ENCODE results near the gene CD9.
"Not testable (repeated sequence)": the region's sequence is repeated elsewhere in the genome, so short reads cannot be mapped to it uniquely, and the experiment has no call there.

CD9 gene

DNA sequence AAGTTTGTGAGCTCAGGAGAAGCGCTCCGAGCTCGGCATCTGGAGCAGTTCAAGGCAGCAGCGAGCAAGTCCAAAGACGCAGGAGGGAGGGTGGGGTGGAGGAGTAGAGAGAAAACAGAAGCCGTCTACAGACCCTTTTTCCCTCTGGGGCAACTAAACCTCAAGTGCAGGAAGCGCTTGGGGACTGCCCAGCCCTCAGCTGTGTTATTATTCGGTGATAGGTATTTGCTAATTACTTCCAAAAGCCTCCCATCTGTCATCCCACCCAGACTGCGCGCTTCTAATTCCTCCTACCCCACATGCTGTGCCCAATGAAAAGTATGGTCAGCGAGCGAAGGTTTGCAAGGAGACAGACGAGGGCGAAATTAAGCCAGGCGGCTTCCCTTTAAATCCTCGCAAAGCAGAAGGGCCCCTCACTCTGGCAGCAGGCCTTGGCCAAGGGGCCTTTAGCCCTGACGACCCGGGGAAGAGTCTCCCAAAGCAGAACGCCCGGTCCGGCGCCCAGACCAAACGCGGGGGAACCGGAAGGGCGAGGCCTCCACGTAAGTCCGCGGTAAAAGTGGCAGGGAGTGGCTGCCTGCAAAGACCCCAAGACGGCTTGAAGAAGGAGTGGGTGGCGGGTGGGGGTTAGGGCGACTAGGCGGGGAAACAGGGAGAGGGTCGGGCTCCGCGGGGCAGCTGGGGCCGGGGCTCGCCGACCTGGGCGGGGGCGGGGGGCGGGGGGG is 507 bp upstream of the CD9 start:
- no peak for DNase-seq

DNA sequence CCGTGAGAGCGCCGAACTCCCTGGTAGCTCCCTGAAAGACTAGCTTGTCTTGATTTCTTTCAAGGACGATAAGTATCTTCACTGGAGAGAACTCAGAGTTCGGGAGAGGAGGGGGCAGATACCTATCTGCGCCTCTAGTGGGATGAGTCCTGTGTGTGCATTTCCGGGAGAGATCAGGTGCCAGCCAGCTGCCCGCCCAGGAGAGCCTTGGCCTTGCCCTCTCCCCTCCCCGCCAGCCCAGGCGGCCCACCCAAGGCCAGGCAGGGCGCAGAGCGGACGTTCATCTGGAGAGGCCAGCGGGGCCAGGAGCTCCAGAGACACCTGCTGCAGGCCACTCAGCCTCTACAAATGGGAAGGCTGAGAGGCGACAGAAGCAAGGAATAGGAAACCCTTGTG is 1.0 kb downstream of the CD9 start:
- no peak for DNase-seq

GRCh38 chr12:6201826-6202225 is 1.6 kb downstream of the CD9 start:
- DNase-seq: no peak

- DNase-seq: no peak
Measured at GRCh38 chr12:6202304-6202703, 2.1 kb downstream of the CD9 start.

GRCh38 chr12:6202846-6203245 is 2.6 kb downstream of the CD9 start:
- DNase-seq: no peak

GRCh38 chr12:6203601-6204000 is 3.4 kb downstream of the CD9 start:
- DNase-seq: no peak

GRCh38 chr12:6204533-6205143 is 4.4 kb downstream of the CD9 start:
- DNase-seq: no peak

DNA sequence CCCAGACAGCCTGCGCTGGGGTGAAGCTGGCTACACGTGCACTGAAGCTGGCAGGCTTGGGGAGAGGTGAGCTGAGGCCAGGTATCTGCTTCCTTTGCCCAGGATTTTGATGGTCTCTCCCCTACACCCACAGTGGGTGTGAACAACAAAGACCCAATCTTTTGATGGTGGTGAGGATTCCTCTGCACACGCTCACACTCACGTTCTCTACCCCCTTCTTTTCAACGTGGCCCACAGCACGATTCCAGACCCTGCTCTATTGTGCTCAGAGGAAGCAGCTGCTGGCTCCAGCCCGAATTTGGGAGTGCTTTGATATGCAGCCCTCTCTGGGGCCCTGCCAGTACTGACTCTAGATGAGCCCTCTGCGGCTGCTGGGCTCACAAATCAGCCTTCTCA is 4.9 kb downstream of the CD9 start:
- DNase-seq: peak; percentile 19

DNA sequence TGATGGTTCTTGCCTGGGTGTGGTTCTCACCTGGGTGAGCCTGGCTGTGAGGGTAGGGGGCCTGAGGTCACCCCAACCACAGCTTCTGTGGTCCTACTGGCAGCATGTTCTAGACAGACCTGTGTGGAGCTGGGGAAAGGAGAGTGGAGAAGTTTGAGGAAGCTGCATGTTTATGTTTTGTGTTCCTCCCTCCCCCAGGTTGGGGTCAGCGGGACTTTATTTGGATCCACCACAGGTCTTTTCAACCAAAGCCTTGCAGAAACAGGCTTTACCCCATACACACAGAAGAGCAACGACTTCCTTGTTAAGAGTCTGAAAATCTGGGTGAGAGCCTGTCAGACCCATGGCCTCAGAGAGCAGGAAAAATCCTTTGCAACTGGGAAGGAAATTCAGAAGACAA is 5.6 kb downstream of the CD9 start:
- no peak for DNase-seq

GRCh38 chr12:6206327-6206726 is 6.1 kb downstream of the CD9 start:
- no peak for DNase-seq

GRCh38 chr12:6207259-6207925 is 7.2 kb downstream of the CD9 start:
- peak; percentile 34 for DNase-seq

GRCh38 chr12:6208130-6208529 is 7.9 kb downstream of the CD9 start:
- DNase-seq: no peak

DNA sequence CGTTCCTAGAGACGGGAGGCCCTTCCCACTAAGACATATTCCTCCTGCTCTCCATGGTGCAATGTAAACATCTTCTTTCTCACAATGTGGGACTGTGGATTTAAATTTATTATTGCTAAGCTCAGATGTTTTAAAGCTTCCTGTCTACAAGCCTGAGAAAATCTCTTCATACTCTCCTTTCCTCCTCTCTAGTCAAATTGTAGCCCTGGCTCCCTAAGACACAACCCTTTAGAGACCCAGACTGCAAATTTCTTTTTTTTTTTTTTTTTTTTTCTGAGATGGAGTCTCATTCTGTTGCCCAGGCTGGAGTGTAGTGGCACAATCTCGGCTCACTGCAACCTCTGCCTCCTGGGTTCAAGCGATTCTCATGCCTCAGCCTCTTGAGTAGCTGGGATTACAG is 9.2 kb downstream of the CD9 start:
- not testable (repeated sequence) for DNase-seq

GRCh38 chr12:6211421-6211869 is 11.2 kb downstream of the CD9 start:
- DNase-seq: no peak

GRCh38 chr12:6212086-6212485 is 11.9 kb downstream of the CD9 start:
- no peak for DNase-seq

GRCh38 chr12:6213969-6214368 is 13.8 kb downstream of the CD9 start:
- no peak for DNase-seq

- DNase-seq: no peak
Measured at GRCh38 chr12:6214633-6215032, 14.4 kb downstream of the CD9 start.

DNA sequence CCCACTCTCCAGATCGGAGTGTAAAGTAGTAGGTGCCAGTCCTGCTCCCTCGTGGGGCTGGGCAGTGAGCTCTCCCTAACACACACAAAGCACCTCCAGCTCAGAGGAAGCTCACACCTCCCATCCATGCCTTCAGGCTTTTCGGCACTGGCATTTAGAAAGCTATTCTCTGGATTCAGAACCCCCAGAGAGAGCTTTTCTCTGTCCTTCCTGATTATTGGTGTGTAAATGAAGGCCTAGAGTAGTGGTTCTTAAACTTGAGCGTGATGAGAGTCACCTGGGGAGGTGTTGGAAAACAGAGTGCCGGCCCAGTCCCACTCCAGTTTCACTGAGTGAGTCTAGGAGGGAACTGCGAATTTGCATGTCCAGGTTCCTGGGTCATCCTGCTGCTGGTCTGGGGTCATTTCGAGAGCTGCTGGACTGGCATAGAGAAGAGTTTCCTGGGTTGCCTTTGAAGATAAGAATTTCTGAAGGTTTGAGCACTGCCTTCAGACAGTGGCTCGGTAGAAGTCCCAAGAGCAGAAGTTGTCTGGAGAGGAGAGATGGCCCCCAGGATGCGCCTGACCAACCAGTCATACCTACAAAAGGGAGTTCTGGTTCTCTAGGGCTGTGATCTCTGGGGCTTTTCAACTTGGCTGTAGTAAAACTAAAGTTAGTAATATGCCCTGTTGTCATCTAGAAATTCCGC is 15.1 kb downstream of the CD9 start:
- DNase-seq: no peak

- DNase-seq: peak; percentile 71
Measured at GRCh38 chr12:6215932-6216494, 15.8 kb downstream of the CD9 start.

- no peak for DNase-seq
Measured at GRCh38 chr12:6216581-6216980, 16.4 kb downstream of the CD9 start.

GRCh38 chr12:6218347-6218925 is 18.2 kb downstream of the CD9 start:
- no peak for DNase-seq

GRCh38 chr12:6219980-6220379 is 19.8 kb downstream of the CD9 start:
- DNase-seq: no peak

GRCh38 chr12:6221146-6221545 is 20.9 kb downstream of the CD9 start:
- DNase-seq: no peak

All from midbrain (tissue), 1 donor.